HG02763 (cell line): ENCODE data around the gene ABI3BP.
"Not testable (repeated sequence)": the region's sequence is repeated elsewhere in the genome, so short reads cannot be mapped to it uniquely, and the experiment has no call there.

Source experiments
- ATAC-seq: cut with Tn5 transposase; IDR thresholded peaks from one replicate; pipeline ENCODE4 v1.9.1; 2021; ENCODE audit warnings: mild to moderate bottlenecking, moderate library complexity; ENCODE audit not compliant: unreplicated experiment

ABI3BP gene

GRCh38 chr3:100993309-100993708, at the start of gene ABI3BP:
ABI3BP (minus strand) TSS chr3:100993421; CDS start chr3:100993384, 37 bp downstream.
- ATAC-seq = no peak

GRCh38 chr3:101039285-101039684, 46.1 kb upstream of the ABI3BP start:
- ATAC-seq = no peak

- no peak for ATAC-seq
These were observed 45.7 kb upstream of the ABI3BP start for GRCh38 chr3:101038880-101039279.

- ATAC-seq = no peak
These were observed 45.2 kb upstream of the ABI3BP start for GRCh38 chr3:101038393-101038792.

GRCh38 chr3:101037613-101038012, 44.4 kb upstream of the ABI3BP start:
- ATAC-seq = no peak

- no peak for ATAC-seq
These were observed 43.5 kb upstream of the ABI3BP start for GRCh38 chr3:101036676-101037075.

- ATAC-seq = no peak
These were observed 43.0 kb upstream of the ABI3BP start for GRCh38 chr3:101036213-101036618.

- ATAC-seq = no peak
These were observed 34.1 kb upstream of the ABI3BP start for GRCh38 chr3:101027286-101027685.

- no peak for ATAC-seq
These were observed 33.7 kb upstream of the ABI3BP start for GRCh38 chr3:101026881-101027280.

GRCh38 chr3:101026244-101026643, 33.0 kb upstream of the ABI3BP start:
- ATAC-seq = no peak

- ATAC-seq = no peak
These were observed 27.3 kb upstream of the ABI3BP start for GRCh38 chr3:101020351-101021015.

- no peak for ATAC-seq
These were observed 23.8 kb upstream of the ABI3BP start for GRCh38 chr3:101017017-101017416.

- not testable (repeated sequence) for ATAC-seq
These were observed 19.1 kb upstream of the ABI3BP start for GRCh38 chr3:101012312-101012711.

- no peak for ATAC-seq
These were observed 17.9 kb upstream of the ABI3BP start for GRCh38 chr3:101011136-101011535.

GRCh38 chr3:101010296-101010695, 17.1 kb upstream of the ABI3BP start:
- ATAC-seq = no peak

- no peak for ATAC-seq
These were observed 16.2 kb upstream of the ABI3BP start for GRCh38 chr3:101009386-101009785.

GRCh38 chr3:100999160-100999559, 5.9 kb upstream of the ABI3BP start:
- ATAC-seq = no peak

- no peak for ATAC-seq
These were observed 1.6 kb upstream of the ABI3BP start for GRCh38 chr3:100994809-100995208.

- ATAC-seq = no peak
These were observed 966 bp upstream of the ABI3BP start for GRCh38 chr3:100994187-100994586.

GRCh38 chr3:100992231-100993012, 799 bp downstream of the ABI3BP start:
- ATAC-seq = no peak

- ATAC-seq = no peak
These were observed 5.1 kb downstream of the ABI3BP start for GRCh38 chr3:100988080-100988479.

GRCh38 chr3:100984308-100984707, 8.9 kb downstream of the ABI3BP start:
- ATAC-seq = no peak
